ENCODE measurements around the gene KCNJ15. TPM values are rescaled to one million over a fixed set of nuclear protein-coding genes. Genes with fewer than 3 reads are reported as not detected.

The KCNJ15 gene
- total RNA-seq, 1 experiment from 2014 or later = not detected

DNA sequence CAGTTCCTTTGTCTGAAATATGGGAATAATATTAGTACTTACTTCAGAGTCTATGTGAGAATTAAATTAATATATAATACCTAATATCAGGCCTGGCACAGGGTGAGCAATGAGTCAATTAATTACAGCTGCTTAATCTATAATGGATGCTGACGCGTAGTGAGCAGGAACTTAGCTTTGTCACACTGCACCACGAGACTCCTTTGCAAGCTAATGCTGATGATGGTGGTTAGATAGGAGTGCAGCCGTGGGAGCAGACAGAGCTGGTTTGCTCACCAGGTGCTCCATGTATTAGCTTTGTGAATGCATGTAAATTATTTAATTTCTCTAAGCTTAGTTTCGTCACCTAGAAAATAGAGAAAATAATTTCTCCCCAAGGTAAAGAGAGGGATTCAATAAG, 35.1 kb downstream of the KCNJ15 start:
- Histone ChIP-seq H3K9me3 (no peaks in the 10 kb centered on the region), H3K4me3 (ENCODE audit: low read depth, low read length) (no peak overlapping the region), H3K36me3 (ENCODE audit: control insufficient read depth, insufficient read depth, low read length) (no peaks in the 10 kb centered on the region), H3K4me1 (no peaks in the 10 kb centered on the region), H3K27me3 (replicated peaks; ENCODE audit: control insufficient read depth, insufficient read depth, low read length) (no peaks in the 10 kb centered on the region)
- TF ChIP-seq, protein P1, sequence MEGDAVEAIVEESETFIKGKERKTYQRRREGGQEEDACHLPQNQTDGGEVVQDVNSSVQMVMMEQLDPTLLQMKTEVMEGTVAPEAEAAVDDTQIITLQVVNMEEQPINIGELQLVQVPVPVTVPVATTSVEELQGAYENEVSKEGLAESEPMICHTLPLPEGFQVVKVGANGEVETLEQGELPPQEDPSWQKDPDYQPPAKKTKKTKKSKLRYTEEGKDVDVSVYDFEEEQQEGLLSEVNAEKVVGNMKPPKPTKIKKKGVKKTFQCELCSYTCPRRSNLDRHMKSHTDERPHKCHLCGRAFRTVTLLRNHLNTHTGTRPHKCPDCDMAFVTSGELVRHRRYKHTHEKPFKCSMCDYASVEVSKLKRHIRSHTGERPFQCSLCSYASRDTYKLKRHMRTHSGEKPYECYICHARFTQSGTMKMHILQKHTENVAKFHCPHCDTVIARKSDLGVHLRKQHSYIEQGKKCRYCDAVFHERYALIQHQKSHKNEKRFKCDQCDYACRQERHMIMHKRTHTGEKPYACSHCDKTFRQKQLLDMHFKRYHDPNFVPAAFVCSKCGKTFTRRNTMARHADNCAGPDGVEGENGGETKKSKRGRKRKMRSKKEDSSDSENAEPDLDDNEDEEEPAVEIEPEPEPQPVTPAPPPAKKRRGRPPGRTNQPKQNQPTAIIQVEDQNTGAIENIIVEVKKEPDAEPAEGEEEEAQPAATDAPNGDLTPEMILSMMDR (IDR thresholded peaks at IDR 0.05; ENCODE audit: insufficient read depth in 1 of 2, low read depth in 1 of 2, low read length in 1 of 2, severe bottlenecking in 1 of 2, unreplicated experiment in 1 of 2) = no peak
- no TSS peak for BruUV-seq (replicated peaks)
- intact Hi-C loops (cut with micrococcal nuclease; ENCODE audit: unreplicated experiment) = no loop called here
- CTCF ChIA-PET = no interaction called here
- Mint-ChIP-seq H3K4me3 (ENCODE audit: unreplicated experiment) (no peak overlapping the region), H3K27ac (ENCODE audit: unreplicated experiment) (no peak overlapping the region), H3K4me1 (ENCODE audit: low read depth, unreplicated experiment) (no peaks in the 10 kb centered on the region), H3K36me3 (ENCODE audit: insufficient read depth, unreplicated experiment) (no peaks in the 10 kb centered on the region), H3K27me3 (ENCODE audit: insufficient read depth, unreplicated experiment) (peaks cover 4% of the 10 kb centered on the region), H3K9me3 (ENCODE audit: unreplicated experiment) (peaks cover 8% of the 10 kb centered on the region)
- POLR2A ChIA-PET = no interaction called here
- DNase-seq = no peak

DNA sequence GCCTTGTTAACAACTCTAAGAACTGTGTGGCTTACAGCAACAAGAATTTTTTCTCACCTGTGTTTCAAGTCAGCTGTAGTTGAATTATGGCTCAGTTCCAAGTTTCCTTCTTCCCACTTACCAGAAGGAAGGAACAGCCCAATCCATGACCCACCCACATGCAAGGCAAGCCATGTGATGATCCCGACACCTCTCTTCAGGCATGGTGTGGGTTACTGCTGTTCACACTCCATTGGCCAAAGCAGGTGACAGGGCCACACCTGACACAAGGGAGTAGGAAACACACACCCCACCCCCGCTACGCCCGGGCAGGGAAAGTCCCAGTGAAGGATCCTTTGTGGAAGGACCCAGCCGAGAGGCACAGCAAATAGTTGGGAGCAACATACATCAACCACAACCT, 36.3 kb downstream of the KCNJ15 start:
- ChIA-PET CTCF (no interaction called here), POLR2A (no interaction called here)
- H3K27me3 Mint-ChIP-seq (ENCODE audit: insufficient read depth, unreplicated experiment) = peaks cover 4% of the 10 kb centered on the region
- Histone ChIP-seq H3K9me3 (no peaks in the 10 kb centered on the region), H3K4me3 (ENCODE audit: low read depth, low read length) (no peak overlapping the region), H3K4me1 (no peaks in the 10 kb centered on the region), H3K27me3 (replicated peaks; ENCODE audit: control insufficient read depth, insufficient read depth, low read length) (no peaks in the 10 kb centered on the region), H3K36me3 (ENCODE audit: control insufficient read depth, insufficient read depth, low read length) (no peaks in the 10 kb centered on the region)
- H3K4me3 Mint-ChIP-seq (ENCODE audit: unreplicated experiment) = no peak overlapping the region
- no peaks in the 10 kb centered on the region for H3K4me1 Mint-ChIP-seq (ENCODE audit: low read depth, unreplicated experiment)
- BruUV-seq (replicated peaks) = no TSS peak
- H3K36me3 Mint-ChIP-seq (ENCODE audit: insufficient read depth, unreplicated experiment) = no peaks in the 10 kb centered on the region
- DNase-seq = no peak
- TF ChIP-seq, protein P1 (IDR thresholded peaks at IDR 0.05; ENCODE audit: insufficient read depth in 1 of 2, low read depth in 1 of 2, low read length in 1 of 2, severe bottlenecking in 1 of 2, unreplicated experiment in 1 of 2) = no peak
- H3K27ac Mint-ChIP-seq (ENCODE audit: unreplicated experiment) = no peak overlapping the region
- intact Hi-C loops (cut with micrococcal nuclease; ENCODE audit: unreplicated experiment) = no loop called here
- peaks cover 8% of the 10 kb centered on the region for H3K9me3 Mint-ChIP-seq (ENCODE audit: unreplicated experiment)

DNA sequence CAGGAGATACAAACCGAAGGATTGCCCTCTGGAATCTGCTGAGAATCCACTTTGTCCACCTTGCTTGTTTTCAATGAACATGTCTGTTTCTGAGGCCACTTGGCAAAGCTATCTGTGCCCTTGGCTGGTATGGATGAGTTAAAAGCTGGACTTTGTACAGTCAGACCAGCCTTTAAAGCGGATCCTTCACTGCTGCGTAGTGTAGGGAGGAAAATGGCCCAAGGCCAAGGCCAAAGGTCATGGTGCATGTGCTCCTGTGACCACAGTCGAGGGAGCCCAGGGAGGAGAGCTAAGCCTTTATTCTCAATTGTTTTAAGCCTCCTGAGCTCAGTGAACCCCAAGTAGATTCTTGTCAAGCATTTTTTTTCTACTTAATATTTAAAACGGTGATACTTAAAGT, 37.0 kb downstream of the KCNJ15 start:
- intact Hi-C loops (cut with micrococcal nuclease; ENCODE audit: unreplicated experiment) = no loop called here
- H3K27me3 Mint-ChIP-seq (ENCODE audit: insufficient read depth, unreplicated experiment) = peaks cover 4% of the 10 kb centered on the region
- H3K9me3 Mint-ChIP-seq (ENCODE audit: unreplicated experiment) = peaks cover 8% of the 10 kb centered on the region
- DNase-seq = no peak
- no peak overlapping the region for H3K27ac Mint-ChIP-seq (ENCODE audit: unreplicated experiment)
- no peaks in the 10 kb centered on the region for H3K36me3 Mint-ChIP-seq (ENCODE audit: insufficient read depth, unreplicated experiment)
- no peak overlapping the region for H3K4me3 ChIP-seq (ENCODE audit: low read depth, low read length)
- no peaks in the 10 kb centered on the region for H3K4me1 Mint-ChIP-seq (ENCODE audit: low read depth, unreplicated experiment)
- ChIA-PET CTCF (no interaction called here), POLR2A (no interaction called here)
- no TSS peak for BruUV-seq (replicated peaks)
- H3K4me3 Mint-ChIP-seq (ENCODE audit: unreplicated experiment) = no peak overlapping the region
- no peaks in the 10 kb centered on the region for H3K9me3 ChIP-seq
- no peaks in the 10 kb centered on the region for H3K27me3 ChIP-seq (replicated peaks; ENCODE audit: control insufficient read depth, insufficient read depth, low read length)
- H3K4me1 ChIP-seq = no peaks in the 10 kb centered on the region
- TF ChIP-seq, protein P1 (IDR thresholded peaks at IDR 0.05; ENCODE audit: insufficient read depth in 1 of 2, low read depth in 1 of 2, low read length in 1 of 2, severe bottlenecking in 1 of 2, unreplicated experiment in 1 of 2) = no peak
- no peaks in the 10 kb centered on the region for H3K36me3 ChIP-seq (ENCODE audit: control insufficient read depth, insufficient read depth, low read length)
